ENCODE measurements around the gene DDIAS. TPM values are rescaled to one million over a fixed set of nuclear protein-coding genes. Genes with fewer than 3 reads are reported as not detected.
"Not testable (repeated sequence)": the region's sequence is repeated elsewhere in the genome, so short reads cannot be mapped to it uniquely, and the experiment has no call there.

The DDIAS gene
- total and polyA plus RNA-seq, 9 donors: 0.38 to 1.2 (median 0.69) TPM; not detected in 1

- Histone ChIP-seq H3K27me3 (no peaks in the 10 kb centered on the region), H3K9me3 (no peaks in the 10 kb centered on the region), H3K4me3 (no peak overlapping the region), H3K27ac (no peak overlapping the region), H3K36me3 (no peaks in the 10 kb centered on the region), H3K4me1 (ENCODE audit: insufficient read depth) (no peaks in the 10 kb centered on the region)
- intact Hi-C loops (cut with DNase I): no loop called here
- no peak for TF ChIP-seq POLR2A (IDR thresholded peaks at IDR 0.05)
- TF ChIP-seq, protein P1, sequence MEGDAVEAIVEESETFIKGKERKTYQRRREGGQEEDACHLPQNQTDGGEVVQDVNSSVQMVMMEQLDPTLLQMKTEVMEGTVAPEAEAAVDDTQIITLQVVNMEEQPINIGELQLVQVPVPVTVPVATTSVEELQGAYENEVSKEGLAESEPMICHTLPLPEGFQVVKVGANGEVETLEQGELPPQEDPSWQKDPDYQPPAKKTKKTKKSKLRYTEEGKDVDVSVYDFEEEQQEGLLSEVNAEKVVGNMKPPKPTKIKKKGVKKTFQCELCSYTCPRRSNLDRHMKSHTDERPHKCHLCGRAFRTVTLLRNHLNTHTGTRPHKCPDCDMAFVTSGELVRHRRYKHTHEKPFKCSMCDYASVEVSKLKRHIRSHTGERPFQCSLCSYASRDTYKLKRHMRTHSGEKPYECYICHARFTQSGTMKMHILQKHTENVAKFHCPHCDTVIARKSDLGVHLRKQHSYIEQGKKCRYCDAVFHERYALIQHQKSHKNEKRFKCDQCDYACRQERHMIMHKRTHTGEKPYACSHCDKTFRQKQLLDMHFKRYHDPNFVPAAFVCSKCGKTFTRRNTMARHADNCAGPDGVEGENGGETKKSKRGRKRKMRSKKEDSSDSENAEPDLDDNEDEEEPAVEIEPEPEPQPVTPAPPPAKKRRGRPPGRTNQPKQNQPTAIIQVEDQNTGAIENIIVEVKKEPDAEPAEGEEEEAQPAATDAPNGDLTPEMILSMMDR (IDR thresholded peaks at IDR 0.05): no peak
- TF ChIP-seq EP300 (IDR thresholded peaks at IDR 0.05): no peak
- 75 to 90% (median 78%) methylated on average over 4 of the region's 4 CpGs for WGBS, 3 donors
- DNase-seq: no peak
Measured at GRCh38 chr11:82967381-82967780, 65.8 kb downstream of the DDIAS start.

- DNase-seq: no peak
- TF ChIP-seq POLR2A (IDR thresholded peaks at IDR 0.05) (no peak), EP300 (IDR thresholded peaks at IDR 0.05) (no peak)
- TF ChIP-seq, protein P1 (IDR thresholded peaks at IDR 0.05): no peak
- H3K4me3 ChIP-seq: no peak overlapping the region
- H3K4me1 ChIP-seq (ENCODE audit: insufficient read depth): no peaks in the 10 kb centered on the region
- no peaks in the 10 kb centered on the region for H3K36me3 ChIP-seq
- intact Hi-C loops (cut with DNase I): no loop called here
- no peaks in the 10 kb centered on the region for H3K27me3 ChIP-seq
- no peak overlapping the region for H3K27ac ChIP-seq
- H3K9me3 ChIP-seq: no peaks in the 10 kb centered on the region
- 69 to 74% (median 69%) methylated on average over 4 of the region's 4 CpGs for WGBS, 3 donors
Measured at GRCh38 chr11:82969811-82970210, 68.3 kb downstream of the DDIAS start.

- H3K36me3 ChIP-seq; H3K27me3 ChIP-seq; intact Hi-C loops (cut with DNase I); H3K27ac ChIP-seq; H3K9me3 ChIP-seq; H3K4me1 ChIP-seq (ENCODE audit: insufficient read depth); H3K4me3 ChIP-seq: not testable (repeated sequence)
- 87 to 95% (median 87%) methylated on average over 58 to 60 of the region's 60 CpGs for WGBS, 3 donors
- peak in 3 of 5 donors; percentile 17 to 46 (median 21) for DNase-seq
Measured at GRCh38 chr11:82970507-82971083, 69.1 kb downstream of the DDIAS start.

- H3K4me1 ChIP-seq (ENCODE audit: insufficient read depth); DNase-seq; H3K36me3 ChIP-seq; H3K27ac ChIP-seq; H3K27me3 ChIP-seq; H3K9me3 ChIP-seq; intact Hi-C loops (cut with DNase I); H3K4me3 ChIP-seq: not testable (repeated sequence)
- 85 to 88% (median 85%) methylated on average over 8 of the region's 8 CpGs for WGBS, 3 donors
Measured at GRCh38 chr11:82971519-82971946, 70.0 kb downstream of the DDIAS start.

- Histone ChIP-seq H3K4me1 (ENCODE audit: insufficient read depth) (no peaks in the 10 kb centered on the region), H3K36me3 (no peaks in the 10 kb centered on the region), H3K27ac (no peak overlapping the region), H3K9me3 (no peaks in the 10 kb centered on the region), H3K27me3 (no peaks in the 10 kb centered on the region), H3K4me3 (no peak overlapping the region)
- no peak for DNase-seq
- intact Hi-C loops (cut with DNase I): no loop called here
- 77 to 87% (median 82%) methylated on average over 1 of the region's 1 CpG for WGBS, 3 donors
- TF ChIP-seq EP300 (IDR thresholded peaks at IDR 0.05): no peak
- no peak for TF ChIP-seq POLR2A (IDR thresholded peaks at IDR 0.05)
- TF ChIP-seq, protein P1 (IDR thresholded peaks at IDR 0.05): no peak
Measured at GRCh38 chr11:82972103-82972502, 70.6 kb downstream of the DDIAS start.
